SK-N-SH (cell line): ENCODE measurements around the gene PLXNA4. TPM values are rescaled to one million over a fixed set of nuclear protein-coding genes. Genes with fewer than 3 reads are reported as not detected.

Source experiments
- CTCF ChIA-PET: fragments of 300-600, 350-600 bp; formaldehyde crosslinking; extraction: SDS; loops from one replicate; lab custom pipeline; 2021; lab: Yijun Ruan, JAX
- POLR2A ChIA-PET: fragments of 350-600 bp; sonication (Branson Sonifier 250); formaldehyde crosslinking; extraction: SDS; loops from one replicate; lab custom pipeline; 2020; ENCODE audit warnings: antibody characterized with exemption, inconsistent platforms; lab: Yijun Ruan, JAX
- DNase-seq: peaks from one replicate; pipeline ENCODE4 v3.0.0; 2012
- H2AFZ ChIP-seq: fragments of 200-600 bp; sonication (generic); 2 replicates; pipeline ENCODE4 v1.8.1; 2016; ENCODE audit warnings: antibody characterized with exemption, mild to moderate bottlenecking, low read depth
- H3F3A ChIP-seq: fragments of 200-600 bp; sonication (generic); replicated peaks from 2 replicates; pipeline ENCODE3; 2016; ENCODE audit warnings: antibody characterized with exemption, mild to moderate bottlenecking; ENCODE audit not compliant: insufficient read depth
- H3K27ac ChIP-seq, 2 experiments: fragments of 200-500 bp in 1 of 2; fragments of 200-600 bp in 1 of 2; sonication (Bioruptor generic) in 1 of 2; sonication (generic), shearing (Covaris generic) in 1 of 2; 2 replicates each; pipeline versions ENCODE4 v1.5.1 to v1.6.1; 2014 to 2016; ENCODE audit warnings: low read depth in 2 of 2, inconsistent platforms in 1 of 2, low read length in 1 of 2, mild to moderate bottlenecking in 1 of 2, mixed read lengths in 1 of 2
- H3K27me3 ChIP-seq: fragments of 200-600 bp; sonication (generic), shearing (Covaris generic); 2 replicates; pipeline ENCODE4 v1.6.1; 2016; ENCODE audit warnings: mixed run types; ENCODE audit not compliant: insufficient read depth
- H3K36me3 ChIP-seq, 2 experiments: fragments of 200-500 bp in 1 of 2; fragments of 200-600 bp in 1 of 2; sonication (Bioruptor generic) in 1 of 2; sonication (generic) in 1 of 2; replicated peaks in 1 of 2; 2 replicates each; pipeline versions ENCODE3 to v1.5.1; 2014 to 2016; ENCODE audit warnings: low read length in 1 of 2, mild to moderate bottlenecking in 1 of 2; ENCODE audit not compliant: insufficient read depth in 2 of 2, control insufficient read depth in 1 of 2
- H3K4me1 ChIP-seq, 2 experiments: fragments of 200-500 bp in 1 of 2; fragments of 200-600 bp in 1 of 2; sonication (Bioruptor generic) in 1 of 2; sonication (generic), shearing (Covaris generic) in 1 of 2; 2 replicates each; pipeline versions ENCODE4 v1.5.1 to v1.6.1; 2014 to 2016; ENCODE audit warnings: low read depth in 1 of 2, low read length in 1 of 2, mixed run types in 1 of 2; ENCODE audit not compliant: insufficient read depth in 2 of 2, control insufficient read depth in 1 of 2
- H3K4me2 ChIP-seq: fragments of 200-600 bp; sonication (generic), shearing (Covaris generic); 2 replicates; pipeline ENCODE4 v1.6.1; 2017; ENCODE audit warnings: mixed run types
- H3K4me3 ChIP-seq, 2 experiments: fragments of 200-500 bp in 1 of 2; fragments of 200-600 bp in 1 of 2; sonication (Bioruptor generic) in 1 of 2; sonication (generic), shearing (Covaris generic) in 1 of 2; 2 replicates each; pipeline versions ENCODE4 v1.5.1 to v1.8.1; 2014 to 2016; ENCODE audit warnings: low read depth in 2 of 2, inconsistent platforms in 1 of 2, low read length in 1 of 2, mild to moderate bottlenecking in 1 of 2, mixed read lengths in 1 of 2, moderate library complexity in 1 of 2
- H3K79me2 ChIP-seq: fragments of 200-600 bp; sonication (generic); 2 replicates; pipeline ENCODE4 v1.8.1; 2017; ENCODE audit warnings: mild to moderate bottlenecking; ENCODE audit not compliant: insufficient read depth
- H3K9ac ChIP-seq: fragments of 200-600 bp; sonication (generic); 2 replicates; pipeline ENCODE4 v1.6.1; 2017; ENCODE audit warnings: mixed run types
- H3K9me2 ChIP-seq: fragments of 200-600 bp; sonication (generic); 2 replicates; pipeline ENCODE4 v1.6.1; 2017; ENCODE audit warnings: mixed run types
- H3K9me3 ChIP-seq: fragments of 200-600 bp; sonication (generic); 2 replicates; pipeline ENCODE4 v1.6.1; 2017; ENCODE audit warnings: mixed run types, mild to moderate bottlenecking, moderate library complexity
- H4K20me1 ChIP-seq: fragments of 200-600 bp; sonication (generic); 2 replicates; pipeline ENCODE4 v1.6.1; 2017; ENCODE audit warnings: mild to moderate bottlenecking, mixed run types; ENCODE audit not compliant: insufficient read depth
- CHD2 ChIP-seq: fragments of 150-350 bp; IDR thresholded peaks from 2 replicates; pipeline ENCODE4 v1.6.1; 2018; ENCODE audit warnings: low read length; ENCODE audit not compliant: partially characterized antibody
- CTCF ChIP-seq: fragments of 200-600 bp; sonication (generic); IDR thresholded peaks from 2 replicates; pipeline ENCODE4 v1.6.1; 2017; ENCODE audit warnings: antibody characterized with exemption, mild to moderate bottlenecking, moderate library complexity
- ELF1 ChIP-seq: IDR thresholded peaks from 2 replicates; pipeline ENCODE4 v1.4.0; 2012
- FOSL2 ChIP-seq: IDR thresholded peaks from 2 replicates; pipeline ENCODE4 v1.4.0; 2012; ENCODE audit warnings: low read depth, mild to moderate bottlenecking, moderate library complexity, borderline replicate concordance
- FOXJ3 ChIP-seq: sonication (generic); formaldehyde crosslinking; IDR thresholded peaks from 2 replicates; pipeline ENCODE4 v1.5.1; 2020; ENCODE audit warnings: mild to moderate bottlenecking, missing genetic modification reagents
- GABPA ChIP-seq: IDR thresholded peaks from 2 replicates; pipeline ENCODE4 v1.4.0; 2012; ENCODE audit warnings: low read depth, mild to moderate bottlenecking
- JUND ChIP-seq: IDR thresholded peaks from 2 replicates; pipeline ENCODE4 v1.4.0; 2012
- MXI1 ChIP-seq: IDR thresholded peaks from 2 replicates; pipeline ENCODE4 v1.6.1; 2012; ENCODE audit warnings: mild to moderate bottlenecking, low read depth, low read length, improper control_type of control experiment
- NRF1 ChIP-seq: IDR thresholded peaks from 2 replicates; pipeline ENCODE4 v1.6.1; 2012; ENCODE audit warnings: low read depth, mild to moderate bottlenecking, low read length
- POLR2AphosphoS5 ChIP-seq: IDR thresholded peaks from 2 replicates; pipeline ENCODE4 v1.6.1; 2012; ENCODE audit warnings: low read depth, low read length
- RAD21 ChIP-seq: IDR thresholded peaks from 2 replicates; pipeline ENCODE4 v1.6.1; 2012; ENCODE audit warnings: mild to moderate bottlenecking, low read length
- RCOR1 ChIP-seq: fragments of 150-350 bp; IDR thresholded peaks from 2 replicates; pipeline ENCODE4 v1.6.1; 2017; ENCODE audit warnings: antibody characterized with exemption, low read length
- REST ChIP-seq: IDR thresholded peaks from 2 replicates; pipeline ENCODE4 v1.6.1; 2012; ENCODE audit warnings: mild to moderate bottlenecking, low read depth, low read length, moderate library complexity
- USF2 ChIP-seq: fragments of 150-350 bp; IDR thresholded peaks from 2 replicates; pipeline ENCODE4 v1.6.1; 2017; ENCODE audit warnings: antibody characterized with exemption, low read length, low read depth, borderline replicate concordance
- YY1 ChIP-seq: IDR thresholded peaks from 2 replicates; pipeline ENCODE4 v1.4.0; 2012; ENCODE audit warnings: low read depth, mild to moderate bottlenecking
- WGBS: methylation state at CpG from one replicate; pipeline ENCODE4 v1.1.6; 2017; ENCODE audit warnings: low lambda C conversion rate; 5-methylcytosine and 5-hydroxymethylcytosine counted together
- polyA plus RNA-seq, 3 experiments: library from polyadenylated mRNA; depleted of rRNA; stranded (reverse); fragments of >200 nt; gene quantifications; 2 replicates each; pipeline ENCODE4 v1.2.3, GENCODE V29; 2012
- TF ChIP-seq, protein P1 (sequence below): IDR thresholded peaks from 2 replicates; pipeline ENCODE4; 2012

PLXNA4 gene
- polyA plus RNA-seq, 1 of the 3 experiments (the other 2 are of a cell fraction), result 2.4 TPM

DNA sequence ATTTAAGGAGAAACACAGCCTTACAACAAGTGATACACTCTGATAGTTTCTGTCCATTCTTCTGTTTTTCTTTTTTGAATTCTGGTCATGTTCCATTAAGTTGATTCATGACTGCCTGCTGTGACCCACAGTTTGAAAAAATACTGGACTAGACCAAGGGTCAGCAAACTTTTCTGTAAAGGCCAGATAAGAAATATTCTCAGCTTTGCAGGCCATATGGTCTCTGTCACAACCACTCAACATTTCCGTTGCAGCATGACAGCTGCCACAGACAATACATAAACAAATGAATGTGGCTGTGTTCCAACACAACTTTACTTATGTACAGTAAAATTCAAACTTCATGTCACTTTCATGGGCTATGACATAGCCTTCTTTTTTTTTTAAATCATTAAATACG lies 156.7 kb downstream of the PLXNA4 start (continued):
- TF ChIP-seq CHD2 (peak; percentile 22), GABPA (no peak), CTCF (no peak), MXI1 (no peak; the same call in 1 of the 2 replicates), NRF1 (no peak)
- TF ChIP-seq, protein P1, sequence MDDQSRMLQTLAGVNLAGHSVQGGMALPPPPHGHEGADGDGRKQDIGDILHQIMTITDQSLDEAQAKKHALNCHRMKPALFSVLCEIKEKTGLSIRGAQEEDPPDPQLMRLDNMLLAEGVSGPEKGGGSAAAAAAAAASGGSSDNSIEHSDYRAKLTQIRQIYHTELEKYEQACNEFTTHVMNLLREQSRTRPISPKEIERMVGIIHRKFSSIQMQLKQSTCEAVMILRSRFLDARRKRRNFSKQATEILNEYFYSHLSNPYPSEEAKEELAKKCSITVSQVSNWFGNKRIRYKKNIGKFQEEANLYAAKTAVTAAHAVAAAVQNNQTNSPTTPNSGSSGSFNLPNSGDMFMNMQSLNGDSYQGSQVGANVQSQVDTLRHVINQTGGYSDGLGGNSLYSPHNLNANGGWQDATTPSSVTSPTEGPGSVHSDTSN, result peak; percentile 85
- TF ChIP-seq, all 33 proteins: peak for 11

DNA sequence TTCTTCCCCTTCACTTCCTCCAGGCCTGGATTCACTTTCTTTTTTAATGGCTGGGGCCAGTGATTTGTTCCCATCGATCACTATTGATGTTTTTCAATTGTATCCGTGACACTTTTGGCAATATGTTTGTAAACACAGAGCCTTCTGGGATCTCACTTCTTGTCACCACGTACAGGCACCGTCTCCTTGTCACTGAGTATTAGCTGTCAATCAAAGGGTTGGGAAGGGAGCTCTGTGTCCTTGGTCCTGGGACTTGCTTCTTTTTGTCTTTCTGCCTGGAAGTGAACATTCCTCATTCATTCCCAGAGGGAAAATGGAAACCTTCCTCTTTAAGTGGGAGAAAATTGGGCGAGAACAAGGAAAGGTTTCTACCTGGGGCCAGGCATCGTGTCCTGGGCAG lies 157.4 kb downstream of the PLXNA4 start:
- no peak for TF ChIP-seq CHD2
- H3K4me2 ChIP-seq, result no peak overlapping the region
- no peaks in the 10 kb centered on the region for H3F3A ChIP-seq
- H3K36me3 ChIP-seq, result no peaks in the 10 kb centered on the region
- ChIA-PET POLR2A (interaction anchor here (1.2 kb wide), 1 partner anchor 17 kb away, joined by 3 read pairs; no protein-coding TSS in a partner anchor), CTCF (interaction anchor here (1.0 to 1.5 kb wide), 5 partner anchors 10 to 159 kb away, joined by 3 to 7 read pairs (median 4); no protein-coding TSS in a partner anchor)
- WGBS, result 64% methylated on average over 6 of the region's 6 CpGs
- H2AFZ ChIP-seq, result no peak overlapping the region
- H3K27me3 ChIP-seq, result no peaks in the 10 kb centered on the region
- no peak for DNase-seq
- no peaks in the 10 kb centered on the region for H3K9me3 ChIP-seq
- no peak overlapping the region for H3K4me3 ChIP-seq
- peak overlapping the region in 1 of 2 experiments; percentile 30; a peak in 3 of 4 replicates for H3K27ac ChIP-seq
- no peaks in the 10 kb centered on the region for H3K9me2 ChIP-seq
- H3K4me1 ChIP-seq, result peaks cover 0 to 56% of the 10 kb centered on the region in 2 experiments; a peak in 2 of 4 replicates
- no peaks in the 10 kb centered on the region for H4K20me1 ChIP-seq
- no peaks in the 10 kb centered on the region for H3K79me2 ChIP-seq
- H3K9ac ChIP-seq, result no peak overlapping the region

GRCh38 chr7:132417103-132417906 lies 159.0 kb downstream of the PLXNA4 start:
- H3K9ac ChIP-seq, result no peak overlapping the region
- POLR2A ChIA-PET, result no interaction called here
- 61% methylated on average over 9 of the region's 9 CpGs for whole genome bisulfite sequencing
- peaks cover 0 to 49% of the 10 kb centered on the region in 2 experiments; a peak in 2 of 4 replicates for H3K4me1 ChIP-seq
- H3K4me3 ChIP-seq, result no peak overlapping the region
- H4K20me1 ChIP-seq, result no peaks in the 10 kb centered on the region
- no peak for DNase-seq
- CTCF ChIA-PET, result interaction anchor here (0.8 to 0.9 kb wide), 2 partner anchors 99 to 160 kb away, joined by 4 read pairs; no protein-coding TSS in a partner anchor
- H3K36me3 ChIP-seq, result no peaks in the 10 kb centered on the region
- H3K4me2 ChIP-seq, result no peak overlapping the region
- no peaks in the 10 kb centered on the region for H3K27me3 ChIP-seq
- TF ChIP-seq CHD2 (no peak), USF2 (no peak), FOXJ3 (no peak), GABPA (no peak), ELF1 (no peak), RCOR1 (no peak), REST (no peak), JUND (no peak), MXI1 (no peak), YY1 (no peak), RAD21 (no peak), POLR2AphosphoS5 (no peak), FOSL2 (no peak)
- H3K27ac ChIP-seq, result no peak overlapping the region
- H3K79me2 ChIP-seq, result no peaks in the 10 kb centered on the region
- no peaks in the 10 kb centered on the region for H3F3A ChIP-seq
- no peak overlapping the region for H2AFZ ChIP-seq
- no peaks in the 10 kb centered on the region for H3K9me3 ChIP-seq
- no peaks in the 10 kb centered on the region for H3K9me2 ChIP-seq
